Right lung (tissue), 5 donors: ENCODE results near the gene EGF. TPM values are rescaled to one million over a fixed set of nuclear protein-coding genes. Genes with fewer than 3 reads are reported as not detected.
"Not testable (repeated sequence)": the region's sequence is repeated elsewhere in the genome, so short reads cannot be mapped to it uniquely, and the experiment has no call there.

Experiments used
- DNase-seq, 2 donors: peaks; one replicate each; pipeline ENCODE4 v3.0.0-alpha.2; 2013
- polyA plus RNA-seq, 5 donors: library from polyadenylated mRNA; unstranded; fragments of 120-200 nt; gene quantifications; one replicate each; pipeline versions ENCODE4 v1.2.1 to v1.2.3, GENCODE V29; 2013; ENCODE audit warnings: inconsistent platforms in 1 of 5, low replicate concordance in 1 of 5; ENCODE audit not compliant: insufficient read length in 5 of 5, insufficient read depth in 1 of 5

EGF gene
- polyA plus RNA-seq, 5 donors: 0.73 to 2.1 (median 0.90) TPM

DNA sequence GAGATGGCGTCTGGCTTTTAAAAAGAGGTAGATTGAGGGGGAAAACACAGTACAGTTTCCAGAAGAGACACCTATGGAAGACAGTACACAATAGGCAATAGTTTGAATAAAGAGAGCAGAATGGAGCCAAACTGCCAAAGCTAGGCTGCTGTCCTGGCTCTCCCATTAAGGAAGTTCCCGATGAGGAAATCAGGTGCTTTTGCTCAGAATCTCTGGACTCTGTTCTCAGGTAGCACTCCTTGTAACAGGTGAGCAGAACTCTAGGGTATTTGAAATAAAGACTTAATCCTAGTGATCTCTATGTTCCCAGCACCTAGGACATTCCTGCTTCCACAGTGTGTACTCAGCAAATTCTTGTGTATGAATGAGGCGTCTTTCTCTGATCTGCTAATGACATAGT, 1.6 kb downstream of the EGF start:
- DNase-seq: no peak

GRCh38 chr4:109915385-109916026, 2.8 kb downstream of the EGF start:
- no peak for DNase-seq

GRCh38 chr4:109916027-109916409, 3.3 kb downstream of the EGF start:
- DNase-seq: no peak

DNA sequence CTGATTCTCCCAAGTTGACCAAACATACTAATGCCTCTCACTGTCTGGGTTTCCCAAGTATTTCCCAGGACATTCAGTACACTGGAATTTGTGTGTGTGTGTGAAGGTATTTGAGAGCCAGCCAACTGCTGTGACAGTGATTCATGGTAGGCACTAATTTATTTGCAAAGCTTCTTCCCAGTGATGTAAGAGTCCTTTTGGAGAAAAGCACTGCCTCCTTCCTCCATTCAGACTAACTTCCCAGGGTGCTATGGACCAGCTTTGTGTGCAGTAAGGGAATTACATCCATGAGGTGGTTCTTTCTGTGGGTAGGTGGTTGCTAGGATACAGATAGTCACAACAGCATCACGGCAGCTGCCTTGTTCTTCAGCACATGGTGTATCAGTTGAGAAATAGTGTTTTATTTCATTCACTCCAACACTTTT, 8.7 kb downstream of the EGF start:
- no peak for DNase-seq

DNA sequence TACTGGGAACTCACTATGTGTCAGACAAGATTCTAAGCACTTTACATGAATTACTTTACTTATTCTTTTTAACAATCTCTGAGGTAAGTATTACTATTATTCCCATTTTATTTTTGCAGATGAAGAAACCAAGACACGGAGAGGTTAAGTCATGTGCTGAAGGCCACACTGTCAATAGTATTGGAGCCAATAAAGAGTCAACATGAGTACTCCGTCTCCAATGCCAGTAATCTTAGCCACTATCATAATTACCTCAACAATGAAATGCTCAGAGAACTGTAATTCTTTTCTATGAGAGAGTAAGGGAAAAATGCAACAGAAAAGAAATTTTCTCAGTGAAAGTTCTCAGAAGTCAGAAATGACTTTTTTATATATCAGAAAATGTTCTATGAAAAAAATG, 12.7 kb downstream of the EGF start:
- DNase-seq: no peak

DNA sequence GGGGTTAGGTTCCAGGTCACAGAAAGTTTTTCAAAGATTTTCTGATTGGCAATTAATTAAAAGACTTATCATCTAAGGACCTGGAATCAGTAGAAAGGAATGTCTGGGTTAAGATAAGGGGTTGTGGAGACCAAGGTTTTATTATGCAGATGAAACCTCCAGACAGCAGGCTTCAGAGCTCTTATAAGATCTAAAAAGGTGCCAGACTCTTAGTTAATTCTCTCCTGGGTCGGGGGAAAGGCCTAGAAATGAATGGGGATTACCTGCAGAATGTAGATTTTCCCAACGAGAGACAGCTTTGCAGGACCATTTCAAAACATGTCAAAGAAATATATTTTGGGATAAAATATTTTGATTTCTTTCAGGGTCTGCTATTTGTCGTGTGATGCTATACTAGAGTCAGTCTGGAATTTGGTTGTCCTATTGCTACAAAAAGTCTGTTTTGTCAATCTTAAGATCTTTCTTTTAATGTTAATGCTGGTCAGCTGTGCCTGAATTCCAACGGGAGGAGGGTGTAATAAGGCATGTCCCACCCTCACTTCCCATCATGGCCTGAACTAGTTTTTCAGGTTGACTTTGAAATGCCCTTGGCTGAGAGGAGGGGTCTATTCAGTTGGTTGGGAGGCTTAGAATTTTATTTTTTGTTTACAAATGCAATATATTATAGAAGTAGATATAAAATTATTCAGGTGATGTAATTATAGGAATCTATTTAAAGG, 15.8 kb downstream of the EGF start:
- no peak for DNase-seq

DNA sequence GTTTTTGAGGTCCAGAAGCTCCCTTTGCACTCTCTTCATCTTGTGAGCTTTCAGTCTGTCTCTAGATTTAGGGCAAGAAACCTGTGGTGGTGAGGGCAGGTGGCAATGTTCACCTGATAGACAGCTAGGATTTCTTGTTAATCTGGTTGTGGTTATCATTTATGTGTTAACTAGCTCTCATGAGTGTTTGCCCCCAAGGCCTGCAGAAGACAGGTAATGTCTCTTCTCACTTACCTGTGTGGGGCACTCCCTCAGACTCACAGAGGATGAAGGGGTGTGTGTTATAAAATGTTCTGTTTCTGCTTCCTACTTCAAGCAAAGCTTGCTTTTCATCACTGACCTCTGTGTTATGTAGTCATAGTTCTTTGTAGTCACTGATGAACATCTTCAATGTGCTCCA, 17.8 kb downstream of the EGF start:
- no peak for DNase-seq

GRCh38 chr4:109930872-109931271, 18.2 kb downstream of the EGF start:
- no peak for DNase-seq

DNA sequence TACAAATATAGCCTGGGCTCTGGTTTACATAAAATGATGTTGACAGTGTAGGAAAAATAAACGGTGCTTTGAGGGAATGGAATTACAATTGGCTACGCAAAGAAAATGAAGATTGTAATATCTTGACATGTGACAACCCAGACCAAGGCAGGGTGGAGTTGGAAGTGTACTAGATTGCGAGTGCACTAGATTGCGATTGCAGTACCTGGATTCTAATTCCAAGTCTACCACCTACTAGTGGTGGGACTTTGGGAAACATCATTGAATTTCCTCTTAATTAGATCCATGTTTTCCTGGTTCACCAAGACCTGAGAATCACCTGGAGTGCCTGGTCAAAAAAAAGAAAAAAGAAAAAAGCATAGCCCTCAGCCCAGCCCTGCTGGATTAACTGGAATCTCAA, 18.6 kb downstream of the EGF start:
- DNase-seq: no peak

GRCh38 chr4:109937352-109937751, 24.7 kb downstream of the EGF start:
- not testable (repeated sequence) for DNase-seq

- no peak for DNase-seq
These were observed 26.5 kb downstream of the EGF start for GRCh38 chr4:109939190-109939589.

DNA sequence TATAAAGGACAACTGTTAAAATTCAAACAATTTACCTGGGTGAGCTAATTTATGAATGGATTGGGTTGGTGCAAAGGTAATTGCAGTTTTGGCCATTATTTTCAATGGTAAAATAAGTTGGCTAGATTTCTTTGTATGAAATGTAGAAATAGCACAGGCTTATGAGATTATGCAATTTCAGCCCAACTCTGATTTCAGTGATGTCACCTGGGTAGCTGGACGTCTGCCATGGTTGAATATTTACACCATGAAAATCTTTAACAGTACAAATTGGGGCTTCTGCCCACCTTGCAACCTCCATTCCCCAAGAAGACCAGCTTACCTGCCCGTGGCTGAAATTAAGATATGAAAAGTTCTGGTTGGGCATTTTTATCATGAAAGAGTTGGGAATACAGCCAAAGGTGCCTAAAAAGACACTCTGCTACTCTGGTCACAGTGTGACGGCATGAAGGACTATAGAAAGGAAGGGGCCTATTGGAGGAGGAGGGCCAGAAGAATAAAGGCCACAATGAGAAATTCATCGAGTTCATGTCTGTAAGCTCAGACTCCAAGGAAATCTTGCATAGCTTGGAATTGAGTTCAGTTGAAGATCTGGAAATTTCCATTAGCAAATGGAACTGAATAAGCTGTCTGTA, 29.7 kb downstream of the EGF start:
- no peak for DNase-seq

- DNase-seq: no peak
These were observed 31.1 kb downstream of the EGF start for GRCh38 chr4:109943745-109944144.

DNA sequence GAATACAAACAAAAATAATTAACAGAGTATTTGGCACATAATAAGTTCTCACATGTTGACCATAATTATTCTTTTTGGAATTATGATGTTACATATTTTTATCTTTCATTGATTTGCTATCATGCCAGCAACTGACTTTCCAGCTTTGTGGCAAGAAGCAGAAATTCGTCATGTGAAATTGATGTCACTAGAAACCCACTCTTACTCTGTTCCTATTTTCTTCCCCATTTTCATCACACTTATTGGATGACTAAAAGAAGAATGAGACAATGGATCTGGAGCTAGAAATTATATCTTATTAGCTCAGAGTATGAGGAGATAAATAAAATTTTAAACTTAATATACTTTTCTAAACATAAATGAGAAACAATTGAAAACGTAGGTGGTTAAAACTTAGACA, 31.9 kb downstream of the EGF start:
- no peak for DNase-seq

DNA sequence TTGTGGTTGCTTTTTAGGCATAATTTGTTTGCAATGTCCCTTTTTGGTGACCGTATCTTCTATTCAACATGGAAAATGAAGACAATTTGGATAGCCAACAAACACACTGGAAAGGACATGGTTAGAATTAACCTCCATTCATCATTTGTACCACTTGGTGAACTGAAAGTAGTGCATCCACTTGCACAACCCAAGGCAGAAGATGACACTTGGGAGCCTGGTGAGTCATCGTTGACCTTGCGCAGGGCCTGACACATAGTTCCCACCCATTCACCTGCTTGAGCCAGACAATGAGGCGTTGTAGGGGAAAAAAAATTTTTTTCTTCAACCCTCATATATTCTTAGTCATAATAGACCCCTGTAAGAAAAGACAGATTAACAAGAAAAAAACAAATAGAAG, 32.4 kb downstream of the EGF start:
- DNase-seq: no peak

GRCh38 chr4:109946120-109946519, 33.4 kb downstream of the EGF start:
- no peak for DNase-seq

DNA sequence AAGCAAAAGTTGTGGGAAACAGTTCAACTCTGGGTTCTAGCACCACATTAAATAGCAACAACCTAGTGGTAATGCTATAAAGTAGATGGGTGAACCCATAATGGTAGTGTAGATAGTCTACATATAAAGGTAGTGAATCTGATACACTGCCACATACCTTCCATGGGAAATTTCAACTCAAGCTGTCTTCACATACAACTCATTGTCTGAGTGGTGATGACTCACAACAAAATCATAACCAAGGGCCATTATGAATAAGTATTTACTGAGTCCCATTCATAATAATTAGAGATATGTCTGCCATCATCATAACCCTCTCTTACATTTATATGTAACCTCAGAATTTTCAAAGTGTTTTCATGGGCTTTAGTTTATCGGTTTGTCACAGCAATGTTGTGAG, 34.8 kb downstream of the EGF start:
- DNase-seq: no peak

DNA sequence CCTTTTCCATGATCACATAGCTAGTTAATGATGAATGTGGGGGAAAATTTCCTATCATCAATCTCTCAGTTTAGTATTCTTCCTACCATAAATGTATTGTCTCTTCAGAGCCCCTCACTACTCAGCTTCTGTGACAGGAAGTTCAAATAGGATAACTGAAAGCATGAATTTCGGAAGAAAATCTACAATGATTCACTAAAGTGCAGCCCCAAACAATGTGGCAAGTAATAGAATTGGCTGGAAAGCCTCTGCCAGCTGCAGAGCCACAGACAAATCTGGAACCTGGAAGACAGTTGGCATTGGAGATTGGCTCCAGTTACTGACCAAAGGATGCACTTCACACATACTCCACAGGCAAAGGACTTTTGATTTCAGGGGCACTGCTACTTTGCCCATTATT, 35.2 kb downstream of the EGF start:
- DNase-seq: no peak

DNA sequence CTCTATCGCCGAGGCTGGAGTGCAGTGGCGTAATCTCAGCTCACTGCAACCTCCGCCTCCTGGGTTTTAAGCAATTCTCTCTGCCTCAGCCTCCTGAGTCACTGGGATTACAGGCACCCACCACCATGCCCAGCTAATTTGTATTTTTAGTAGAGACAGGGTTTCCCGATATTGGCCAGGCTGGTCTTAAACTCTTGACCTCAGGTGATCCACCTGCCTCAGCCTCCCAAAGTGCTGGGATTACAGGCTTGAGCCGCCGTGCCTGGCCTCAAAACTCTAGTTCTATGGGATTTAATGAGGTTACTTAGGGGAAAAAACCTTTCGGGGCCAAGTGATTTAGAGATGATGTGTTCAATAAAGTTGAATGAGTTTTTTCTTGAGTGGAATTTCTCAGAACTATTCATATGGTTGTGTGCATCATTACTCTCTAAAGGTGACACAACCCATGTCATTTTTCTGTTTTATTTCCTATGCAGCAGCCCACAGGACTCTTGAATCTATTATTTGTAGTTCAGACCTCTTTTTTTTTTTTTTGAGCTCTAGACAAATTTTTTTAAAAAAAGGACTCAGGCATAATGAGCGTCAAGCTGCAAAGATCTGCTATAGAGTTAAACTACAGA, 36.5 kb downstream of the EGF start:
- DNase-seq: not testable (repeated sequence)

DNA sequence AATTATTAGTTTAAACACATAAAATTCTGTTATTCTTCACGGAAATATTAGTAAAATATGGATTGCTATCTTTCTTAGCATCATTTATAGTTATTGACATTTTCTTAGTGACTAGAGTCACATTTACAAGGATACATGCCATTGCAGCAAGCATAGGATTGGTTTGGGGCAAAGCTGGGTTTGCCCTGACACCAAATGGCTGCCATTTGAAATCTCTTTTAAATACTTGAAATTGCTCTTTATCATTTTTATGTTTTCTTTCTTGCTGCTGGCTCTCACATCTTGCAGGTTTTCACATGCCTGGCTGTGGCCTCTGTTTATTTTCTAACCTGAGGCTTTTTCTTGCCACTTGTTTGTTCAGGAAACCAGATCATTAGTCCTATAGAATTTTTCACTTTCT, 39.9 kb downstream of the EGF start:
- DNase-seq: no peak

DNA sequence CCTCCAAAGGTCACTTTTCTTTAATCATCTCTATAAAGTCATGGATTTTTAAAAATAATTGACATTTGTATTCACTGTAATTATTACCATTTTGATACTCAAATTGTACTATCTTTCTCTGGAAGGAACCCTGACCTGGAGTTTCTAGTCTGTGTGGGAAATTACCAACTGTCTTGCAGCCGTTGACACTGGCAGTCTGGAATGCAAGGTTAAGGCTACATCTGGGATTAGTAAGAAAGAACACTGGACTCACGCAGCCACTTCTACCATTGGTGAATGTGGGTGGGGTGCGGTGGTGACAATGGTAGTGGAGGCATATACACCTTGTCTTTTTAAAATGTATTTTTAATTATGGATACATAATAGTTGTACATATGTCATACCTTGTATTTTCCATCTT, 40.9 kb downstream of the EGF start:
- DNase-seq: no peak

DNA sequence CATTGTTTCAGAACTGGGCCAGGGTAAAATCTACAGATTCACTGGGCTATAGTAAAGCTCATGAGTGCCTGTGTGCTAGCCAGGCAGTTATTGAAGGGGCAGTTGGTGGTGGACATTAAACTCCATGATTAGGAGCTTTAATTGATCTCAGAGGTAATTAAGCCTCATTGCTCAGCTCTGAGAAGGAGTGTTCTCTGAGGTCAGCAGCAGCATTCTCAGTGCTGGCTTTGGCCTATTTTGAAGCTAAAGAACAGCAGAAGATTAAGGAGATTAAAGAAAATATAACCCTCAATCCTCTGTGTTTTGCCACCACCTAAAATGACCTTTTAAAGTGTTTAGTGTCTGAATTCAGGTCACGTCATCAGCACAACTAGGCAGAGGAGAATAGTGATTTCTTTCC, 42.5 kb downstream of the EGF start:
- no peak for DNase-seq

DNA sequence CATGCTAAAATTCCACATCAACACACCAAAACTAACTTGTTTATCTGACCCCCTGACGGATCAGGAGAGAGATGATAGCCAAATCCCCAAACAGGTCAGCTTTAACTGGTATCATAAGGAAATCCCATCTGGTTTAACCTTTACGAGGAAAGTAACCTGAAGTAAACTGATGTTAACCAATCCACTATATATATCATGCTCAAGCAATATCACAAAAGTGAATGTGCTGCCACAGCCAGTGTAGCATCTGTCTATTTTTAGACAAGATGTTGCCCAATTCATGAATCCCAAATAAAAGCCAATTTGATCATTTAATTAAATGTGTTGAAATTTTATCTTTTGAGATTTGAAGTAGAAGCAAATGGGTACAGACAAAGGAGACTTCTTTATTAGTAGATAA, 44.5 kb downstream of the EGF start:
- no peak for DNase-seq
